Uterus (tissue), 2 donors: Measurements from ENCODE around the gene CCNF.

Experiments used
- CTCF ChIP-seq, 4 experiments: fragments of 200-600 bp in 2 of 4; fragments of 450-650 bp in 2 of 4; sonication (generic) in 2 of 4; IDR thresholded peaks; one replicate each; pipeline ENCODE4 v1.5.1; 2016 to 2019; ENCODE audit warnings: antibody characterized with exemption in 4 of 4, mild to moderate bottlenecking in 2 of 4, moderate library complexity in 1 of 4
- POLR2A ChIP-seq, 2 donors: fragments of 450-650 bp; IDR thresholded peaks; one replicate each; pipeline ENCODE4 v1.6.1; 2016; ENCODE audit warnings: antibody characterized with exemption in 2 of 2, mild to moderate bottlenecking in 1 of 2, moderate library complexity in 1 of 2

- no peak for TF ChIP-seq CTCF (IDR thresholded peaks at IDR 0.05)
- TF ChIP-seq POLR2A (IDR thresholded peaks at IDR 0.05): no peak
Measured at GRCh38 chr16:2388139-2388874, 40.9 kb upstream of the CCNF start.
